MM.1S (cell line): ENCODE data around the gene ST8SIA3.

ENCODE experiments used
- DNase-seq: peaks from one replicate; pipeline ENCODE4 v3.0.0-alpha.2; 2015
- H2AFZ ChIP-seq: fragments of 300-600 bp; sonication (generic); 2 replicates; pipeline ENCODE4 v1.6.0; 2016; ENCODE audit warnings: antibody characterized with exemption, low read length
- H3F3A ChIP-seq: fragments of 300-600 bp; sonication (generic); 2 replicates; pipeline ENCODE4 v1.6.1; 2016; ENCODE audit warnings: mild to moderate bottlenecking, antibody characterized with exemption, low read length, moderate library complexity, mixed read lengths; ENCODE audit not compliant: insufficient read depth
- H3K27ac ChIP-seq: fragments of 300-600 bp; sonication (generic); 2 replicates; pipeline ENCODE4 v1.5.1; 2016; ENCODE audit warnings: mild to moderate bottlenecking, low read length
- H3K27me3 ChIP-seq: fragments of 300-600 bp; sonication (generic); replicated peaks from 2 replicates; pipeline ENCODE4 v1.6.0; 2016; ENCODE audit warnings: low read length; ENCODE audit not compliant: insufficient read depth
- H3K36me3 ChIP-seq: fragments of 300-600 bp; sonication (generic); replicated peaks from 2 replicates; pipeline ENCODE4 v1.6.1; 2016; ENCODE audit warnings: mild to moderate bottlenecking, low read length, mixed read lengths; ENCODE audit not compliant: insufficient read depth
- H3K4me1 ChIP-seq: fragments of 300-600 bp; sonication (generic); 2 replicates; pipeline ENCODE4 v1.6.1; 2016; ENCODE audit warnings: low read length, mixed read lengths
- H3K4me2 ChIP-seq: fragments of 300-600 bp; sonication (generic); 2 replicates; pipeline ENCODE4 v1.6.0; 2016; ENCODE audit warnings: low read depth, low read length
- H3K4me3 ChIP-seq: fragments of 300-600 bp; sonication (generic); 2 replicates; pipeline ENCODE4 v1.5.1; 2016; ENCODE audit warnings: low read length, mixed read lengths
- H3K79me2 ChIP-seq: fragments of 300-600 bp; sonication (generic); 2 replicates; pipeline ENCODE4 v1.6.1; 2016; ENCODE audit warnings: mixed run types, low read length, mixed read lengths
- H3K9ac ChIP-seq: fragments of 300-600 bp; sonication (generic); 2 replicates; pipeline ENCODE4 v1.6.1; 2016; ENCODE audit warnings: low read length, mixed read lengths
- H3K9me2 ChIP-seq: fragments of 300-600 bp; sonication (generic); replicated peaks from 2 replicates; pipeline ENCODE4 v1.6.1; 2016; ENCODE audit warnings: mild to moderate bottlenecking, low read length, mixed read lengths; ENCODE audit not compliant: insufficient read depth
- H3K9me3 ChIP-seq: fragments of 300-600 bp; sonication (generic); replicated peaks from 2 replicates; pipeline ENCODE4 v1.6.1; 2016; ENCODE audit warnings: mild to moderate bottlenecking, low read length, mixed read lengths; ENCODE audit not compliant: insufficient read depth
- H4K20me1 ChIP-seq: fragments of 300-600 bp; sonication (generic); 2 replicates; pipeline ENCODE4 v1.6.1; 2016; ENCODE audit warnings: mild to moderate bottlenecking, low read length, moderate library complexity, mixed read lengths; ENCODE audit not compliant: insufficient read depth
- EZH2 ChIP-seq: fragments of 300-600 bp; sonication (generic); optimal IDR thresholded peaks from 2 replicates; pipeline ENCODE3; 2017; ENCODE audit warnings: low read depth, mild to moderate bottlenecking, antibody characterized with exemption, low read length, mixed read lengths
- EZH2phosphoT487 ChIP-seq: fragments of 300-600 bp; sonication (generic); IDR thresholded peaks from 2 replicates; pipeline ENCODE4 v1.6.1; 2018; ENCODE audit warnings: antibody characterized with exemption, low read length
- TF ChIP-seq, protein P1 (sequence below): fragments of 300-600 bp; sonication (generic); IDR thresholded peaks from 2 replicates; pipeline ENCODE4 v1.5.1; 2016; ENCODE audit warnings: antibody characterized with exemption, low read length, mixed read lengths

Gene ST8SIA3

DNA sequence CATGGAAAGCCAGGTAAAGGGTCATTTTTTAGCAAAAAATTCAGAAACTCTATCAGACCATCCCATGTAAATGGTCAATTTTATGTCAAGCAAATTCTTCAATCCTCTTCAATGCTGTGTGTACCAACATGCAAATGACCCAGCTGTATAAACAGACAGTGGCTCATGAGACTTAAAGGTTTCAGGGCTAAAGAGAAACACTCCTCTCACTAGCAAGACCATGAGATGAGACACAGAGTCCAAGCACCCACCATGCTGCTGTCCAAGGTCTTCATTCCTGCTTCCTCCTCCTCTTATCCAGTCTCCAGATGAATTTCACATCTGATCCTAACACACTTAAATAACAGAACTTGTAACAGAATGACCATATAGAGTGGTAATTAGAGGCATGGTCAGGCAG lies 52.0 kb downstream of the ST8SIA3 start:
- Histone ChIP-seq H3K9ac (no peak overlapping the region), H3K4me2 (no peak overlapping the region), H3K4me1 (peaks cover 13% of the 10 kb centered on the region; the same call in 1 of the 2 replicates), H3K4me3 (no peak overlapping the region), H3K9me3 (no peaks in the 10 kb centered on the region), H3K9me2 (no peaks in the 10 kb centered on the region), H3K36me3 (no peaks in the 10 kb centered on the region), H4K20me1 (no peaks in the 10 kb centered on the region), H3F3A (no peaks in the 10 kb centered on the region), H3K27me3 (no peaks in the 10 kb centered on the region), H3K79me2 (no peaks in the 10 kb centered on the region), H2AFZ (no peak overlapping the region), H3K27ac (no peak overlapping the region)
- TF ChIP-seq, protein P1, sequence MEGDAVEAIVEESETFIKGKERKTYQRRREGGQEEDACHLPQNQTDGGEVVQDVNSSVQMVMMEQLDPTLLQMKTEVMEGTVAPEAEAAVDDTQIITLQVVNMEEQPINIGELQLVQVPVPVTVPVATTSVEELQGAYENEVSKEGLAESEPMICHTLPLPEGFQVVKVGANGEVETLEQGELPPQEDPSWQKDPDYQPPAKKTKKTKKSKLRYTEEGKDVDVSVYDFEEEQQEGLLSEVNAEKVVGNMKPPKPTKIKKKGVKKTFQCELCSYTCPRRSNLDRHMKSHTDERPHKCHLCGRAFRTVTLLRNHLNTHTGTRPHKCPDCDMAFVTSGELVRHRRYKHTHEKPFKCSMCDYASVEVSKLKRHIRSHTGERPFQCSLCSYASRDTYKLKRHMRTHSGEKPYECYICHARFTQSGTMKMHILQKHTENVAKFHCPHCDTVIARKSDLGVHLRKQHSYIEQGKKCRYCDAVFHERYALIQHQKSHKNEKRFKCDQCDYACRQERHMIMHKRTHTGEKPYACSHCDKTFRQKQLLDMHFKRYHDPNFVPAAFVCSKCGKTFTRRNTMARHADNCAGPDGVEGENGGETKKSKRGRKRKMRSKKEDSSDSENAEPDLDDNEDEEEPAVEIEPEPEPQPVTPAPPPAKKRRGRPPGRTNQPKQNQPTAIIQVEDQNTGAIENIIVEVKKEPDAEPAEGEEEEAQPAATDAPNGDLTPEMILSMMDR: no peak
- no peak for TF ChIP-seq EZH2
- no peak for TF ChIP-seq EZH2phosphoT487
- no peak for DNase-seq

DNA sequence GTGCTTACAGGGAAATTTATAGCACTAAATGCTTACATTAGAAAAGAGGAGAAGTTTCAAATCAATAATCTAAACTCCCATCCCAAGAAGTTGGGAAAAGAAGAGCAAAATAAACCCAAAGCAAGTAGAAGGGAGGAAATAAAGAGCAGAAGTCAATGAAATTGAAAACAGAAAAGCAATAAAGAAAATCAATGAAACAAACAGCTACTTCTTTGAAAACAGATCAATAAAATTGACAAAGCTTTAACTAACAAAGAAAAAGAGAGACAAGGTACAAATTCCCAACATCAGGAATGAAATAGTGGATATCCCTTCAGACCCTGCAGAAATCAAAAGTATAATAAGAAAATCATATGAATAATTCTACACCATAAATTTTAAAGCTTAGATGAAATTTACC lies 57.3 kb downstream of the ST8SIA3 start:
- H3K4me2 ChIP-seq: no peak overlapping the region
- no peaks in the 10 kb centered on the region for H3K36me3 ChIP-seq
- H3K27me3 ChIP-seq: no peaks in the 10 kb centered on the region
- no peaks in the 10 kb centered on the region for H3F3A ChIP-seq
- no peaks in the 10 kb centered on the region for H3K9me2 ChIP-seq
- H4K20me1 ChIP-seq: no peaks in the 10 kb centered on the region
- no peak for TF ChIP-seq EZH2phosphoT487
- no peak for TF ChIP-seq EZH2
- TF ChIP-seq, protein P1: no peak
- no peak for DNase-seq
- no peaks in the 10 kb centered on the region for H3K9me3 ChIP-seq
- H3K4me3 ChIP-seq: no peak overlapping the region
- H3K4me1 ChIP-seq: peaks cover 15% of the 10 kb centered on the region
- no peak overlapping the region for H2AFZ ChIP-seq
- no peak overlapping the region for H3K9ac ChIP-seq
- H3K79me2 ChIP-seq: no peaks in the 10 kb centered on the region
- no peak overlapping the region for H3K27ac ChIP-seq

DNA sequence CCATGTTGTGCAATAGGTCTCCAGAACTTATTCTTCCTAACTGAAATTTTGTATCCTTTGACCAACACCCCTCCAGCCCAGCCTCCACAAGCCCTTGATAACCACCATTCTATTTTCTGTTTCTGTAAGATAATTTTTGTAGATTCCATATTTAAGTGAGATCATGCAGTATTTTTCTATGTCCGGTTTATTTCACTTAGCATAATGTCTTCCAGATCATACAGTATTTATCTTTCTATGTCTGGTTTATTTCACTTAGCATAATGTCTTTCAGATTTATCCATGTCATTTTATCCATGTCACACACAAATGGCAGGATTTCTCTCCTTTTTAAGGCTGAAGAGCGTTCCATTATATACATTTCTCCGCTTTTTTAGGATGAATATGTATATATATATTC lies 58.4 kb downstream of the ST8SIA3 start:
- H3K36me3 ChIP-seq: no peaks in the 10 kb centered on the region
- H4K20me1 ChIP-seq: no peaks in the 10 kb centered on the region
- H3K4me3 ChIP-seq: no peak overlapping the region
- H3K9me2 ChIP-seq: no peaks in the 10 kb centered on the region
- no peaks in the 10 kb centered on the region for H3K27me3 ChIP-seq
- H3K4me1 ChIP-seq: peaks cover 10% of the 10 kb centered on the region
- no peak overlapping the region for H3K9ac ChIP-seq
- H3K27ac ChIP-seq: no peak overlapping the region
- peak overlapping the region; percentile 10; the same call in 1 of the 2 replicates for H3K4me2 ChIP-seq
- no peaks in the 10 kb centered on the region for H3K9me3 ChIP-seq
- no peaks in the 10 kb centered on the region for H3K79me2 ChIP-seq
- no peak for TF ChIP-seq EZH2
- TF ChIP-seq, protein P1: no peak
- no peak for TF ChIP-seq EZH2phosphoT487
- no peaks in the 10 kb centered on the region for H3F3A ChIP-seq
- H2AFZ ChIP-seq: no peak overlapping the region
- DNase-seq: no peak

DNA sequence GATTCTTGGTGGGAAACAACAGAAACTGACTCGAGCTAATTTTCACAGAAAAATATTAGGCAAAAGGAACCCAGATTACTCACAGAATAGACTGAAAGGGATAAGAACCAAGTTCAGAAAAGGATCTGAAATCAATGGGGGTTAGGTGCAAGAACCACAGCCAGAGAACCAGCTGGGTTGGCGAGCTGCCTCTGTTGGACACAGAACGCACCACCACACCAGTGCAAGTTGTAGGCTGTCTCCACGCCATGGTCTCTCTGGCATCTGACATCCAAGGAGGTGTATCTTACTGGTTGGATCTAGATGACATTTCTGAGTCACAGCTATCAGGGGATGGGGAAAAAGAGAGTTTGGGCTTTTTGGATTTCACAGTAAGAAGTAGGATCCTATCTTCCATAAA lies 64.2 kb downstream of the ST8SIA3 start:
- Histone ChIP-seq H3K27me3 (no peaks in the 10 kb centered on the region), H3K9me2 (no peaks in the 10 kb centered on the region), H2AFZ (no peak overlapping the region), H3K9ac (no peak overlapping the region), H3F3A (0 out of 2 replicates have a peak, but pooled peaks cover 5% of the 10 kb centered on the region), H3K9me3 (no peaks in the 10 kb centered on the region), H3K4me2 (no peak overlapping the region), H3K4me1 (peaks cover 12% of the 10 kb centered on the region), H4K20me1 (no peaks in the 10 kb centered on the region), H3K27ac (no peak overlapping the region), H3K79me2 (no peaks in the 10 kb centered on the region), H3K4me3 (no peak overlapping the region), H3K36me3 (no peaks in the 10 kb centered on the region)
- TF ChIP-seq, protein P1: no peak
- TF ChIP-seq EZH2 (no peak), EZH2phosphoT487 (no peak)
- DNase-seq: no peak
